CD4-positive, alpha-beta T cell treated with Interleukin-15 for 1 hour (primary cell): ENCODE measurements around the gene TFAM.

Experiments
- DNase-seq: peaks from one replicate; pipeline ENCODE4 v3.0.0-alpha.2; 2020

TFAM gene

GRCh38 chr10:58436071-58436470, 50.9 kb downstream of the TFAM start:
- DNase-seq = no peak

GRCh38 chr10:58438340-58438871, 53.2 kb downstream of the TFAM start:
- DNase-seq = no peak

GRCh38 chr10:58438986-58439385, 53.8 kb downstream of the TFAM start:
- DNase-seq = no peak

GRCh38 chr10:58439632-58440364, 54.6 kb downstream of the TFAM start:
- no peak for DNase-seq

- no peak for DNase-seq
Observed at GRCh38 chr10:58440484-58440883, 55.3 kb downstream of the TFAM start.

GRCh38 chr10:58444321-58444720, 59.1 kb downstream of the TFAM start:
- no peak for DNase-seq

- DNase-seq = no peak
Observed at GRCh38 chr10:58444876-58445275, 59.7 kb downstream of the TFAM start.

GRCh38 chr10:58448121-58448935, 63.1 kb downstream of the TFAM start:
- no peak for DNase-seq
